ENCODE results near the gene CD74.
A peak's percentile ranks its signal among the peaks of the same experiment; 100 is the strongest.

The CD74 gene

DNA sequence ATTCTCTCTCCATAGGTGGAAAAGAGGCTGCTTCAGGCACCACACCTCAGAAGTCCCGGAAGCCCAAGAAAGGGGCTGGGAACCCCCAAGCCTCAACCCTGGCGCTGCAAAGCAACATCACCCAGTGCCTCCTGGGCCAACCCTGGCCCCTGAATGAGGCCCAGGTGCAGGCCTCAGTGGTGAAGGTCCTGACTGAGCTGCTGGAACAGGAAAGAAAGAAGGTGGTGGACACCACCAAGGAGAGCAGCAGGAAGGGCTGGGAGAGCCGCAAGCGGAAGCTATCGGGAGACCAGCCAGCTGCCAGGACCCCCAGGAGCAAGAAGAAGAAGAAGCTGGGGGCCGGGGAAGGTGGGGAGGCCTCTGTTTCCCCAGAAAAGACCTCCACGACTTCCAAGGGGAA is 16.4 kb downstream of the CD74 start:
- DNase-seq, result no peak

DNA sequence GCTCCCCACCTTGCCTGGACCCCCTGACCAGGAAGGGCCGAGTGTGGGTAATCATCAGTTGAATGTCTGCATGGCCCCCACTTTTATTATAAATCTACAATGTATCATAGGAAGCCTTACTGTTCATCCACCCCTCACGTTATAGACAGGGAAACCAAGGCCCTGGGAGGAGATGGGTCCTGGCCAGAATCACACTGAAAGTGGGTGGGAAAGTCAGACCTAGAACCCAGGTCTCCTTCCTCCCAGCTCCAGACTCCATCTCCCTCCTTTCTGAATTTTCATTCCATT is 17.1 kb downstream of the CD74 start:
- DNase-seq, result no peak

DNA sequence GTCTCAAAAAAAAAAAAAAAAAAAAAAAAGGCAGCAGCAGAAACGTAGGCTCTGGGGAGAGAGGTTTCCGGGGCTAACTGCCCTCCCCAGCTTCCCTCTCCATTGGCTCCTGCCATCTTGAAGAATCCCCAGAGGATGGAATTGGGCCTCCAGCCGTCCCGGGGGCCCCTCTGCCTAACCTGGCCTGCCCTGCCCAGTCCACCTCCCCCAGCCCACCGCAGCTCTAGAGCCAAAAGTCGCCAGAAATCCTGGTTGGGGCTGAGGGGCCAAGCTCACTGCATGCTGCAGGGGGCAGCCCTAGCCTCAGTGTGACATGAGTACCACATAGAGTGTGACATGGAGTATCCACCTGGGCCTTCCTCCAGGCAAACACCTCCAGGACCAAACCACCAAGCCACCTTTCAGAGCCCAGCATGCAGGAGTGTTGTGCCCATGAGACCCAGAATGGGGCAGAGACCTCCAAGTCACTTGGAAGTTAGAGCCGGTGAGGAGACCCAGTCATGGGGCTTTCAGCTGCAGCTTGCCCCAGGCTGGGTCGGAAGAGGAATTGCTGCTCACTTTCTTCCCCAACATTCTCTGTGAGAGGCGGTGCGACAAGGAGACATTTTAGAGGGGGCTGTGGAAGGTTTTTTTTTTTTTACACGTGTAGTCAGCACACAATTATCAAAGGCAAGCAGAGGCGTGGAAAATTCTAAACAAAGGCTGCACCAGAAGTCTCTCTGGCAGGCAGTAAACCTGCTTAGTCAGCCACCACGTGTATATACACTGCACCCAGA is 17.6 kb downstream of the CD74 start:
- no peak for DNase-seq

DNA sequence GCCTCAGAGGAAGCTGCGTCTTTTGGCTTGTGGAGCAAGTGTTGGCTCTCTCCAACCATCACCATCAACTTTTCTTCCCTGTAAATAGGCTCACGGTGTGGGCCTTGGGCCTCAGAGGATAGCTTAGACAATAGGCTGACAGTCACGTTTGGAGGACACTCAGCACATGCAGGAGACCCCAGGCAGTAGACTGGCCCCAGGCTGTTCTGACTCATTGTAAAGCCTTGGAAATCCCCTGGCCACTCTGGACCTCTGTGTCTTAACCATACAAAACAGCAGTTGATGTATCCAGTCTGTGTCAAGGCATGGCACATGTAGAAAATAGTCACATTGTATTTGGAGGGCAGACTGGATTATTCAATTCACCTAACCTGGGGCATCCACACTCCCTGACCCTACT is 18.6 kb downstream of the CD74 start:
- DNase-seq, result no peak

DNA sequence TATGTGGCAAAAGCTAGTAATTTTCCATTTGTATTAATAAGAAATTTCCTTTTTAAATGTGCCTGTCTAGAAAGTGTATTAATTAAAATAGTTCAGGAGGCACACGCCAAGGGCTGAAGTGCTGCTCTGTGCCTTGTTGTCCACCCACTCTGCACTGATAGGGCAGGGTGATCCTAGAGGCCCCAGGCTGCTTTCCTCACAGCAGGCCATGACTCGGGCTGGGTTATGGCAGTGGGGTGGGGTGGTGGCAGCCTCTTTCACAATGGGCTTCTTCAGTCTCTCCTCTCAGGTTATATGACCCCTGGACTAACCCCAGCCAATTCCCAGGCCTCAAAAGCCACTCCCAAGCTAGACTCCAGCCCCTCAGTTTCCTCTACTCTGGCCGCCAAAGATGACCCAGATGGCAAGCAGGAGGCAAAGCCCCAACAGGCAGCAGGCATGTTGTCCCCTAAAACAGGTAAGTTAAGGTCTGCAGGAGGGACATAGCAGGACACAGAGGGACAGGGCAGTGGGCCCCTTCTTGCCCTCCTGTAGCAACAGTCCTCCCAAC is 19.5 kb downstream of the CD74 start:
- no peak for DNase-seq

DNA sequence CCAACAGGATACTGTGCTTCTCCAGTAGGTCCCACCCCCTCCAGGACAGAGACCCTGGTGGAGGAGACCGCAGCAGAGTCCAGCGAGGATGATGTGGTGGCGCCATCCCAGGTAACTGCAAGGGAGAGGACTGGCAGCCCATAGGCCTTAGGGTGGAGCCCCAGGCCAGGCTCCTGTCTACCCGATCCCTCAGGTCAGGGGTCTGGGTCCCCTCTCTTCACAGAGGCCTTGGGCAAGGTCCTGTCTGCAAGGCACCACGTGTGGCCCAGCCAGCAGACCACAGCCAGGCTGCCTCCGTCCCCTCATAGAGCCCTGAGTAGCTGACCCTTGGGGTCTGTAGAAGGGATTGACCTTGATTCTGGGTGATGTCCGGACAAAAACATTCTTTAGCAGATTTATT is 20.0 kb downstream of the CD74 start:
- no peak for DNase-seq

DNA sequence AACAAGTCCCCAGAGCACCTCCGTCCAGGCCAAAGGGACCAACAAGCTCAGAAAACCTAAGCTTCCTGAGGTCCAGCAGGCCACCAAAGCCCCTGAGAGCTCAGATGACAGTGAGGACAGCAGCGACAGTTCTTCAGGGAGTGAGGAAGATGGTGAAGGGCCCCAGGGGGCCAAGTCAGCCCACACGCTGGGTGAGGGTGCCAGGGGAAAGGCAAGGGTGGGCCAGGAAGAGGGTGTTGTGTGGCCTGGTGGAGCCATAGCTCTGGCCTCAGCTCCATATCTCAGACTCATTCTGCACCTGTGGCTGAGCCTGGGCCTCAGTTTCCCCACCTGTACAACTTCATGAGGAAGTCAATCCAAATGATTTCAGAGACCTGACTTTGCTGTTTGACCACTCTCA is 20.7 kb downstream of the CD74 start:
- no peak for DNase-seq

DNA sequence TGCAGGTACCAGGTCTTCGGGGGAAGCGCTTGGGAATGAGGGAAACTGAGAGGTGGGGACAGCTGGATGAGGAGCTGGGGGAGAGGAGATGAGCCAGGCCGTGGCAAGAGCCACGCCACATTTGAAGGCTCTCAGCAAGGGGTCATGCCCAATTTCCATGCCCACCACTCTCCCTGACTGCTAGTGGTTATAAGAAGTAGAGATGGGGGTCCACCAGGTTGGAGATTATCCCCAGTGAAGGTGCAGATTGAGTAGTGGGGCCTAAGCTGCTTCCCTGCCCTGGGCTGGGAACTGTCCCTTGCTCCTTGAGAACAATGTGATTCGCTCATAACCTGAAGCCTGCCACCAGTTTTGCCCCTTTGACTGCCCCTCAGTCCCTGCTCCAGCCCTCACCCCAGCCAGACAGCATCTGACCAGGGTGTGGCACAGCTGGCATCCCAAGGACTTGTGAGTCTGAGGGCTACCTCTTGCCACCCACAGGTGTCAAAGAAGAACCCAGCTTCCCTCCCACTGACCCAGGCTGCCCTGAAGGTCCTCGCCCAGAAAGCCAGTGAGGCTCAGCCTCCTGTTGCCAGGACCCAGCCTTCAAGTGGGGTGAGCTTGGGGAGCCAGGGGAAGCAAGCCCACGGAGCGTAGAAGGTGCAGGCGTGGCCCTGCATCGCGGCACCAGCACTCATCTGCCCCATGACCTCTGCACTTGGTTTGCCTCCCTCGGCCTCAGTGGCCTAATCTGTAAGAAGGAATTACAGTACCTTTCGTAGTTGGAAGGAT is 21.5 kb downstream of the CD74 start:
- DNase-seq, result no peak

DNA sequence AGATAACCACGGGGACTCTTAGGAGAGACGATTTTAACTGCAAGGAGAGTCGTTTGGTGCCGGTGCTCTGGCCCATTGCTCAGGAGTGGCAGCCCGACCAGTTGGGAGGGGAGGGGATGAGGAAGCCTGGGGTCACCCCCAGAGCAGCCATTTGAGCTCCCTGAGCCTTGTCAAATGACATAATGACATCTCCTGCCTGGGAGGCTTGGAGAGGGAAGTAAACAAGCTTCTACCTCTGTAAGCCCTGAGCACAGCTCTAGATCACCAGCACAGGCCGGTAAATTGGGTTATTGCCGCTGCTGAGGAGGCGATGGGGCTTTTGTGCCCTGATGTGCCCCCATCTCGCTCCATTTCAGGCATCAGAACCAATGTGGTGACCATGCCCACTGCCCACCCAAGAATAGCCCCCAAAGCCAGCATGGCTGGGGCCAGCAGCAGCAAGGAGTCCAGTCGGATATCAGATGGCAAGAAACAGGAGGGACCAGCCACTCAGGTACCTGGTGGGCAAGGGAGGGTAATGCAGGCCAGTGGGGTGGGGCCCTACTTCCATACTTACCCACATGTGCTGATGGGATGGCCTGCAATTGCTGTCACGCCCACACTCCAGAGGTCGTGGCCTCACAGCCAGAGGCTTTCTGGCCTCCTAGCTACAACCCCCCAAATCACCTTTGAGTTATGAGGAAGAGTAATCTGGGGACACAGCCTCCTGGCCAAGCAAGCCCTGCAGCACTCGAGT is 23.0 kb downstream of the CD74 start:
- DNase-seq, result no peak

DNA sequence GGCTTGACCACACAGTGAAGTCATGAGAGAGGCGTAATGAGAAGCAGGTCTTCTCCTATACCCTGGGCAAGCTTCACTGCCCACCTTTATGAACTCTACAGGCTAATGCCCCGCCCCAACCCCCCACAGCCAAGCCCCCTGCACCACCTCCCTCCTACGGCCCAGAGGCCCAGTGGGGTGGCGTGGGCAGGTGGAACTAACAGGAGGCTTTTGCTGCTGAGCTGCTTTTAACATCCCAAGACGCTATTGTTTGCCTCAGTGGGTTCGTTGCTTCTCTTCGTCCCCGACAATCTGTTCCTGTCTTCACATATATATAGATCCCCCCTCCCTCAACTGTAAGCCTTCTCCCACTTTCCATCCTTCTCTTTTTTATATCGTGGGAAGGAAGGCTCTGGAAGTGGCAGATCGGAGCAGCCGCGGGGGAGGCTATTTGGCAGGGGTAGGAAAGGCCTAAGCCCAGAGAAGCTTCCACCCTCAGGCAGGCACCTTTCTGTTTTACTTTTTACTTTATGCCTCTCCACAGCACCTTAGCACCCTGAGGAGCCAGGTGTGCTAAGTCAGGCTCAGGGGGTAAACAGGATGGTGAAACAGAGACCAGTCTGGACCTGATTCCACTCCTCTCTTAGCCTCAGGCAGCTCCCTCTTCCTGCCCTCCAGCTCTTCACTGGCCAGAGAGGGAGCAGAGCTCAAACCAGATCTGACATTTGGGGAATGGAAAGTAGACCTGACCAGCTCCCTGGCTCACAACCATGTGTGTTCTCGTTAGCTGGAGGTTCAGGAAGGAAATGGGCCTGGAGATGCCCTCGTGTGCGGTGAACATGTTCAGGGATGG is 26.5 kb downstream of the CD74 start:
- no peak for DNase-seq

DNA sequence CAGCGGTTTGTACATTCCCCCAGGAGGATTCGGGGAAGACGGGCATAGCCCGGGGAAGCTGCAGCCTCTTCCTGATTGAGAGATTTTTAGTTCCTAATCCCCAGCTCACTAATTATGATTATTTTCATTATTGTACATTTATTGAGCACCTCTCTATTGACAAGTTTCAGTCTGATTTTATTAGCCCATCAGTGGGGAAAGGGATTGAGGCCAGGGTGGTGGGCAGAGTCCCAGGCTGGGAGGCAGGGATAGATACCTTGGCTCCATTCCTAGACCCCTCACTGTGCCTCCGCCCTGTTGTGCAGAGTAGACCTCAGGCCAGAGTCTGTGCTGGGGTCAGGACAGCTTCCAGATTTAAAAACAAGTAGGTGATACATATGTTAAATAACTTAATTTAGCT is 28.0 kb downstream of the CD74 start:
- no peak for DNase-seq

DNA sequence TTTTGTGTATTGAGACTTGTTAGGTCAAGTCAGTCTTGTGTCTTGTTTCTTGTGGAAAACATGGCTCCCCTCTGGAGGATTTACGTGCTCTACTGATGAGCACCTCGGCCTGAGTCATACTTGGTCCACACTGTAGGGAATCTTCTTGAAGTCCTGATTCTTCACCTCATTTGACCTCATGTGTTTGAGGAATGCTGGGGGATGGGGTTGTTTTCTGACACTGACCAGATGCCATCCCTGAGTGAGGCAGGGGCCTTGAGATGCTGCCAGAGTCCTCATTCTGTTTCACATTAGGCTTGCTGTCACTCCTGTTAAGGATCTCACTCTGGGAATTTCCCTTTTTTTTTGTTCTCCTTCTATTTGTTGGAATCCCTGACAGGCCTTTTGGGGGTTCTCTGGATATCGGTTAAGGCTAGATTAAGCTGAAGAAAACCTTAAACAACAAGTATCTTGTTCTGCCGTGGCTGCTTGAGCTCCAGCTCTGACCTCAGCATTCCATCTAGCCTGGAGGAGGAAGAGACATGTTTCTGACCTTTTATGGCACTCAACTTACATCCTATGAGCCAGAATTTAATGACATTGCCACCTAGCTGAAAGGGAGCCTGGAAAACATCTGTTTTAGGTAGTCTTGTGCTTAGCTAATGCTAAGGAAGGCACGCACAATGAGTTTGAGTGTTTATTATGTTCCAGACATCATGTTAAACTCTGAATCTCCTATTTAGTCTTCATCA is 34.6 kb downstream of the CD74 start:
- DNase-seq, result no peak

DNA sequence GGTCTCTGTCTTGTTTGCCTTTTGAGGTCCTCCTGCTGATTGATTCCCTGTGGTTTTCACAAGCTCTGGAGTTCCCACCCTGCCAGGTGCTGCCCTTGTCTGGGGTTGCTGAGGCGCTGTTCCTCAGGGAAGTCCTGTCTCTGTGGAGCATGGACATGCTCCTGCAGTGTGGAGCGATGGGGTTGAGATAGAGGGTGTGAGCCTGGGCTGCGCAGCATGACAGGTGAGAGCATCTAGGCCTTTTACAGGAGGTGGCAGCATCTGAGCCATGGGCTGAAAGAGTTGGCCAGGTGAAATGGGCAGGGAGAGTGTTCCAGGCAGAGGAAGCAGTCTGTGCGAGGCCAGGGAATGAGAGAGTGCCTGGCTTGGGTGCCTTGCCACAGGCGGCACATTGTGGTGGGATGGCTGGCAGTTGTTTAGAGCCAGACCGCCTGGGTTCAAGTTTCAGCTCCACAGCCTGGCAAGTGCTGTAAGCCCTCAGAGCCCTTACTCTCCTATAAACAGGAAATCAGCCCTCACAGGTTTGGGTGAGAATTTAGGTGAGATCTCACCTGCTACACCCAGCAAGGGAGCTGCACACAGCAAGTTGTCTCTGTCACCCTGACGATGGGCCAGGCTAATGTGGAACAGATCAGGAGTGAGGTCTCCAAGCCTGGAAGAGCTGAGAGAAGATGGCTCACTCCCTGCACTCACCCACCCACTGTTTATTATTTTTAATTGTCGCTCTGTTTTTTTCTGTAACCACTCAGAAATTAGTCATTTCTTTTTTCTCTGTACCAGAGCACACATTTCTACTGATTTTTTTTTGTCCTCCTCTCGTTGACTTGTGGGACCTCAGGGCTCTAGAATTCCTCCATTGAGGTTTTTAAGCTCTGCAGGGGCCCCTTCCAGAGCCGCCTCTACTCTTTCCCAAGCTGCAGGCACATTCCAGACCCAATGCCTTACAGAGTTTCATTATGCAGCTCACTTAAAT is 35.6 kb downstream of the CD74 start:
- no peak for DNase-seq

DNA sequence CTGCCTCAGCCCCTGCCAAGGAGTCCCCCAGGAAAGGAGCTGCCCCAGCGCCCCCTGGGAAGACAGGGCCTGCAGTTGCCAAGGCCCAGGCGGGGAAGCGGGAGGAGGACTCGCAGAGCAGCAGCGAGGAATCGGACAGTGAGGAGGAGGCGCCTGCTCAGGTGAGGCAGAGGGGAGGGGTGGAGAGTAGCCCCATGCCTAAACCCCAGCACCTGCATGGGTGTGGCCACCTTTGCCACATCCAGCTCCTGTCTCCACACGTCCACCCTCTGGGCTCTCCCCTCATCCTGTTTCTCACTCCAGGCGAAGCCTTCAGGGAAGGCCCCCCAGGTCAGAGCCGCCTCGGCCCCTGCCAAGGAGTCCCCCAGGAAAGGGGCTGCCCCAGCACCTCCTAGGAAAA is 38.1 kb downstream of the CD74 start:
- no peak for DNase-seq

DNA sequence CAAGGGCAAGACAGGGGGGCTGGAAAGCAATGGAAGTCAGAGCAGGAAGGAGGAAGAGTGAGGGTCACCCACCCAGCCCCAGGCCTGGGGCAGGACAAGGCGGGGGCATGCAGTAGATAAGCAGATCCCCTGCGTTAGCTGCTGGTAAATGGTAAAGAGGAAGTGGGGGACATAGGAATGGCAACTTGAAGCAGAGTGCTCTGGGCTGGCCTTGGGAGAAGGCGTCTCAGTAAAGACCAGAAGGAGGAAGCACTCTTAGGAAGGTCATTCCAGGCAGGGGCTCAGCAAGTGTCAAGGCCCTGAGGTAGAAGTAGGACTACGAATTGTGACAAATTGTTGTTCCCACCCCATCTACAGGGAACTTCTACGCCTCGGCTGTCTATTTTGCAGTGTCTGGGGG is 40.1 kb downstream of the CD74 start:
- no peak for DNase-seq

DNA sequence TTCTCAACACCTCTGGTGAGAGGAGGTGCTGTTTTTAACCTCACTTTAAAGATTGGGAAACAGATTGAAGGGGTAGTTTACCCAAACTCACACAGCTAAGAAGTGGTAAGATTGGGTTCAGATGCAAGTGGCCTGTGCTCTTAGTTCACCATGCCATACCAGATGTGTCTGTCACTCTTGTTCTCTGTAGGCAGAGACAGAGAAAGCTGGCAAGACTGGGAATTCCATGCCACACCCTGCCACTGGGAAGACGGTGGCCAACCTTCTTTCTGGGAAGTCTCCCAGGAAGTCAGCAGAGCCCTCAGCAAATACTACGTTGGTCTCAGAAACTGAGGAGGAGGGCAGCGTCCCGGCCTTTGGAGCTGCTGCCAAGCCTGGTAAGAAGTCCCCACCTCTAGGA is 44.2 kb downstream of the CD74 start:
- no peak for DNase-seq

DNA sequence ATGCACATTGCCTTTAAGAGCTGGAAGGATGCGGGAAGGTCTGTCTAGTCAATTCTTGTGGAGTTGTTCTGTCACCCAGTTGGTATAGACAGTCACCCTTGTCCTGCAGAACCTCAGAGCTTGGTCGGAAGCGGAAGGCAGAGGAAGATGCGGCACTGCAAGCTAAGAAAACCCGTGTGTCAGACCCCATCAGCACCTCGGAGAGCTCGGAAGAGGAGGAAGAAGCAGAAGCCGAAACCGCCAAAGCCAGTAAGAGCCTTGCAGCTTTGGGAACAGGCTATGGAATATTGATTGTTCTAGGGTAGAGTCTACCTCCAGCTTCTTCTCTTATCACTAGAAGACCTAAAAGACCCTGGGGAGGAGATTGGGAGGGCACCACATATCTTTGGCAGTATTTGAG is 48.7 kb downstream of the CD74 start:
- no peak for DNase-seq

DNA sequence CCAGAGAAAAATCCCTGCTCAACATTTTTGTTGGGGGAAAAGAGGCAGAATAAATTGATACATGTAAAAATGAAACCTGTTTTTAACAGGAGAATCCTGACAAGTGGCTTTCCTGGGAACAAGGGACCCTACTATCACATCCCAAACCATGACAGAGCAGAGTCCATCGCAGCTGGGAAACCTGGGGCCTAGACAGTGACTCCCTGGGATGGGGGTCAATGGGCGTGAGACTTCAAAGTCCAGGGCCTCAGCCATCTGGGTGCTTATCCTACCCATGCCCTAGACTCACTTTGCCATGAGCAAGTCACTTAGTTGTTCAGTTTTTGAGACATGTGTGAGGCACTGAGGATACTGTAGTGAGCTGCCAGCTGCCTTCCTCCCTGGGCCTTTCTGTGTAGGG is 49.5 kb downstream of the CD74 start:
- no peak for DNase-seq

DNA sequence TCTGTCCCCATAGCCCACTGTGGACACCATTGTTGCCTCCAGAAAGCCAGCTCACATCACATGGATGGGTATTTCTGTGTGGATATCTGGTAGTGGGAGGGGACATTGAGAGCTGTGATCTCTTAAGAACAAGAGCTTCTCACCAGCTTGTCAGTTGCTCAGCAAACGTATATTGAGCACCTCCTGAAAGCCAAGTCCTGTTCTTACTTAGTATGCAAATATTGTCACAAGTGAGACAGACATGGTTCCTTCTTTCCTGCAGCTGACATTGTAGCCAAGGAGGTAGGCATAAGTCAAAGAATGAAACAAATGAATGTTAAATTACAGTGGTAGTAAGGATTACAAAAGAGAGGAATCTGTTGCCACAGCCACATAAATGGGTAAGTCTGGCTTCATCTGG is 51.4 kb downstream of the CD74 start:
- no peak for DNase-seq

DNA sequence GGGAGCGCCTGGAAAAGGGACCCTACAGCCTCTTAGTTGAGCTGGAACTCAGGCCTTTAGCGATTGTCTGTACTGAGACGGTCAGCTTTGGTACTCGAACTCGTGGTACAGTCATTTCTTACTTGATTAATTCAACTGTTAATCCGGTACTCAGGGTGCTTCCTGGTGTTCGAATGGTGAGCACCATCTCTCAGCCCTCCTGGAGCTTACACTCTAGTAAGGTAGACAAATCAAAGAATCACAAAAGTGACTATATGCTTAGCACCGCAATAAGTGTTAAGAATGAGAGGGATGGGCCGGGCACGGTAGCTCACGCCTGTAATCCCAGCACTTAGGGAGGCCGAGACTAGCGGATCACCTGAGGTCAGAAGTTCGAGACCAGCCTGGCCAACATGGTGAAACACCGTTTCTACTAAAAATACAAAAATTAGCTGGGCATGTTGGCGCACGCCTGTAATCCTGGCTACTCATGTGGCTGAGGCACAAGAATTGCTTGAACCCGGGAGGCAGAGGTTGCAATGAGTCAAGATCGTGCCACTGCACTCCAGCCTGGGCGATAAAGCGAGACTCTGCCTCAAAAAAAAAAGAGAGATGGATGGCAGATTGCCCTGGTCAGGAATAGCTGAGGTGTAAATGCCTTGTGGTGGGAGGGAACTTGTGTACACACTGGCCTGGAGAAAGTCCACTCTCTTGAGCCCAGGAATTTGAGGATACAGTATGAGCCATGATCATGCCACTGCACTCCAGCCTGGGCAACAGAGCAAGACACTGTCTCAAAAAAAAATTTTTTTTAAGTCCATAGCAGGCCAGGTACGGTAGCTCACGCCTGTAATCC is 54.2 kb downstream of the CD74 start:
- peak in 1 of 5 donors; percentile 34 for DNase-seq
